Effector CD4-positive, alpha-beta T cell (primary cell): Measurements from ENCODE around the gene ITGB1BP2.
"Not testable (repeated sequence)": the region's sequence is repeated elsewhere in the genome, so short reads cannot be mapped to it uniquely, and the experiment has no call there.

ENCODE experiments used
- DNase-seq: peaks from one replicate; pipeline ENCODE4 v3.0.0-alpha.2; 2020

ITGB1BP2 gene

GRCh38 chrX:71302461-71303213 is 1.1 kb downstream of the ITGB1BP2 start:
- no peak for DNase-seq

- no peak for DNase-seq
These were observed 3.0 kb downstream of the ITGB1BP2 start for GRCh38 chrX:71304561-71304960.

- no peak for DNase-seq
These were observed 14.4 kb downstream of the ITGB1BP2 start for GRCh38 chrX:71315917-71316316.

DNA sequence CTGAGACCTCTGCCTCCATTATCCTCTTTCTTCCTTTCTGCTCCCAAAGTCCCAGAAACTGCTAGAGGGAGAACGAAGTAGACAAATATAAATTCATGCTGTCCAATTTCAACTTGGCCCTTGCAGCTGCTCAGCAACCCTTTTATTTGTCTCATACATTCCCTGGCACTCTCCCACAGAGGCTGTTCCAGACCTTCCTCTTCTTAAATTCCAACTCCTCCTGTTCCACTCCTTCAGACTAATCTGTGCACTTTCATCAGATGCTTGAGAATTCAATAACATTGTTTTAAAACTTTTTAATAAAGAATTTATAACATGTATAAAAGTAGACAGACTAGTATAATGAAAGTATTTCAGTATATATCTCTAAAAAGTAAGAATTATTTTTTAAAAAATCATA is 15.4 kb downstream of the ITGB1BP2 start:
- not testable (repeated sequence) for DNase-seq

- DNase-seq = no peak
These were observed 18.6 kb downstream of the ITGB1BP2 start for GRCh38 chrX:71320126-71320525.

GRCh38 chrX:71321731-71322130 is 20.2 kb downstream of the ITGB1BP2 start:
- DNase-seq = no peak

DNA sequence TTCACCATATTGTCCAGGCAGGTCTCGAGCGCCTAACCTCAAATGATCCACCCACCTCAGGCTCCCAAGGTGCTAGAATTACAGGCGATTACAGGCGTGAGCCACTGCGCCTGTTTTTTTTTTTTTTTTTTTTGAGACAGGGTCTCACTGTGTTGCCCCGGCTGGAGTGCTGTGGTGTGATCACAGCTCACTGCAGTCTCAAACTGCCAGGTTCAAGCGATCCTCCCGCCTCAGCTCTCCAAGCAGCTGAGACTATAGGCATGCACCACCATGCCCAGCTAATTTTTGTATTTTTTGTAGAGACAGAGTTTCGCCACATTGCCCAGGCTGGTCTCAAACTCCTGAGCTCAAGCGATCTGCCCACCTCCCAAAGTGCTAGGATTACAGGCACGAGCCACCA is 22.9 kb downstream of the ITGB1BP2 start:
- not testable (repeated sequence) for DNase-seq

DNA sequence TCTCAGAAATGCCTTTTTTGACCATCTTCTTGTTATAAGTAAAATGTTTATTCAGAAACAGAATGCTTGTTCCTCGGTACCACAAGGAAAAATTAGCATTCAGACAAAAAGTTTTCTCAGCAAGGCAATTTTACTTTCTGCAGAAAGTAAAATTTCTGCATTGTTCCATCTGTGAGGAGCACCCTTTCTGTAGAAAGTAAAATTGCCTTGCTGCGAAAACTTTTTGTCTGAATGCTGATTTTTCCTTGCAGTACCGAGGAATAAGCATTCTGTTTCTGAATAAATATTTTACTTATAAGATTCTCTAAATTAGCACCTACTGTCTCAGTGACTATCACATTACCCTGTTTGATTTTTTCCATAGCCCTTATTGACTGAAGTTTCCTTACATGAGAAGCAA is 24.8 kb downstream of the ITGB1BP2 start:
- no peak for DNase-seq

DNA sequence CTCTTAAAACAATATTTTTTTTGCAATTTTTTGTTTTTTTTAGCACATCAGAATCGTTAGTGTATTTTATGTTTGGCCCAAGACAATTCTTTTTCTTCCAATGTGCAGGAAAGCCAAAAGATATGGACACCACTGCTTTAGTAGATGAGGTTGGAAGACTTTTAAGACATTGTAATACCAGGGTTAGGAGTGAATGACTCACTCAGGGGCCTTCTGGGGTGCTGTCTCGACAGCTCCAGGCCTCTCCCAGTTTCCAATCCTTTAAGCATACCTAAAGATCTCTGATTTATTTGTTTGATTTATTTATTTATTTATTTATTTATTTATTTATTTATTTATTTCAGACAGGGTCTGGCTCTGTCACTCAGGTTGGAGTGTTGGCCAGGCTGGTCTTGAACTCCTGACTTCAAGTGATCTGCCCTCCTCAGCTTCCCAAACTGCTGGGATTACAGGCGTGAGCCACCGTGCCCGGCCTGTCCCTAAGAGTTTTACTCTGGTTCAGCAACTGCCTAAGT is 47.7 kb downstream of the ITGB1BP2 start:
- not testable (repeated sequence) for DNase-seq

DNA sequence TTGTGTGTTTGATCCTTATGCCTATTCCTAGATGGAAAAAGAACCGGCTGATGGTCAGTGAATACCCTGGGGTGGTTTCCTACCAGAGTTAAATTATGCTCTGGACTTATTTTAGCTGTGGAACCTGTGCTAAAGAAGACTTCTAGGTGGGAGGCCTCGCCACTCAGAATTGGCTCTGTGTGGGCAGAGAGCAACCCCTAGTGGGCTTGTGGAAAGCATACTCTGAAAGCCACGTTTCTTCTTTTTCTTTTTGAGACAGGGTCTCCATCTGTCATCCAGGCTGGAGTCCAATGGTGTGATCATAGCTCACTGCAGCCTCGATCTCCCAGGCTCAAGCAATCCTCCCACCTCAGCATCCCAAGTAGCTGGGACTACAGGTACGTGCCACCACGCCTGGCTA is 48.3 kb downstream of the ITGB1BP2 start:
- DNase-seq = not testable (repeated sequence)

- not testable (repeated sequence) for DNase-seq
These were observed 50.9 kb downstream of the ITGB1BP2 start for GRCh38 chrX:71352439-71352838.
